H1 (cell line): ENCODE measurements around the gene SLAMF1. TPM values are rescaled to one million over a fixed set of nuclear protein-coding genes. Genes with fewer than 3 reads are reported as not detected.

Experiments used
- ASH2L ChIP-seq: fragments of 200-600, 300-600 bp; sonication (generic); IDR thresholded peaks from one replicate; pipeline ENCODE4 v1.7.1; 2017; ENCODE audit warnings: low read length
- CREB1 ChIP-seq: IDR thresholded peaks from 2 replicates; pipeline ENCODE4 v1.6.1; 2012; ENCODE audit warnings: inconsistent platforms
- CTCF ChIP-seq, 3 experiments: IDR thresholded peaks; 1 replicate in 2 of 3; 2 replicates in 1 of 3; pipeline versions ENCODE4 v1.5.1 to v1.6.1; 2011; ENCODE audit warnings: low read length in 3 of 3, mild to moderate bottlenecking in 3 of 3, inconsistent platforms in 2 of 3, low read depth in 1 of 3, moderate library complexity in 1 of 3; ENCODE audit not compliant: insufficient read depth in 1 of 3; ENCODE audit errors: control extremely low read depth in 1 of 3
- FOSL1 ChIP-seq: IDR thresholded peaks from 2 replicates; pipeline ENCODE4 v1.6.1; 2011; ENCODE audit warnings: mild to moderate bottlenecking, low read depth, low read length, moderate library complexity; ENCODE audit not compliant: insufficient read depth
- JUN ChIP-seq: IDR thresholded peaks from 2 replicates; pipeline ENCODE4 v1.6.1; 2011; ENCODE audit warnings: low read depth, mild to moderate bottlenecking, improper control_type of control experiment, low read length
- MAX ChIP-seq: IDR thresholded peaks from 2 replicates; pipeline ENCODE4 v1.6.1; 2012; ENCODE audit warnings: inconsistent platforms
- SUZ12 ChIP-seq: fragments of 200-600 bp; sonication (generic); IDR thresholded peaks from 2 replicates; pipeline ENCODE4 v1.6.1; 2012; ENCODE audit warnings: mild to moderate bottlenecking, inconsistent platforms, low read length, moderate library complexity, mixed read lengths
- USF2 ChIP-seq: IDR thresholded peaks from 2 replicates; pipeline ENCODE4 v1.6.1; 2011; ENCODE audit warnings: low read length, improper control_type of control experiment
- polyA plus RNA-seq, 7 experiments: library from polyadenylated mRNA; depleted of rRNA in 3 of 7; stranded (reverse) in 5 of 7; unstranded in 2 of 7; fragments of >200 nt in 5 of 7; fragments of 200-250 nt in 2 of 7; gene quantifications; 1 replicate in 5 of 7; 2 replicates in 1 of 7; 4 replicates in 1 of 7; pipeline versions ENCODE4 v1.2.1 to v1.2.3, GENCODE V29; 2011 to 2013; ENCODE audit warnings: missing spikeins in 2 of 7, mixed read lengths in 2 of 7
- total RNA-seq: library from RNA; stranded (reverse); fragmentation: NEBNext Ultra II Directional; extraction: Animal tissue kit (Norgen Biotek cat#: 25700); gene quantifications from 2 replicates; pipeline ENCODE4 v1.2.1, GENCODE V29; 2021

SLAMF1 gene
- total and polyA plus RNA-seq, 2 of the 8 experiments (the other 6 are each of a cell fraction or from before 2014, with no cell fraction given): not detected

- TF ChIP-seq ASH2L (no peak), SUZ12 (no peak), JUN (no peak), CTCF (IDR thresholded peaks at IDR 0.05; ENCODE audit: control extremely low read depth in 1 of 3, insufficient read depth in 1 of 3, low read depth in 1 of 3, low read length in 3 of 3) (no peak), FOSL1 (no peak), CREB1 (no peak), USF2 (no peak), MAX (no peak)
Measured at GRCh38 chr1:160577671-160578070, 69.2 kb downstream of the SLAMF1 start (continued).
